ENCODE data around the gene MGRN1. TPM values are rescaled to one million over a fixed set of nuclear protein-coding genes. Genes with fewer than 3 reads are reported as not detected.

The MGRN1 gene
- total and polyA plus RNA-seq, 8 donors, result 13.2 to 469 (median 56.1) TPM

GRCh38 chr16:4688674-4689045, 64.0 kb downstream of the MGRN1 start:
- peak in 1 of 2 donors; percentile 14 for DNase-seq
- Histone ChIP-seq H3K9me3 (no peaks in the 10 kb centered on the region), H3K4me1 (peaks cover 11 to 27% (median 16%) of the 10 kb centered on the region in 4 donors), H3K4me3 (no peak overlapping the region), H3K27me3 (no peaks in the 10 kb centered on the region), H3K36me3 (peaks cover 47 to 77% (median 71%) of the 10 kb centered on the region in 4 donors), H3K27ac (no peak overlapping the region)
- TF ChIP-seq POLR2AphosphoS5 (IDR thresholded peaks at IDR 0.05) (no peak), EP300 (IDR thresholded peaks at IDR 0.05) (no peak), POLR2A (IDR thresholded peaks at IDR 0.05) (no peak), CTCF (IDR thresholded peaks at IDR 0.05) (no peak)
- intact Hi-C loops (cut with DNase I; ENCODE audit: low total_unique reads), result no loop called here
- WGBS, 5 donors, result 91 to 95% (median 92%) methylated on average over 12 to 22 of the region's 22 CpGs

DNA sequence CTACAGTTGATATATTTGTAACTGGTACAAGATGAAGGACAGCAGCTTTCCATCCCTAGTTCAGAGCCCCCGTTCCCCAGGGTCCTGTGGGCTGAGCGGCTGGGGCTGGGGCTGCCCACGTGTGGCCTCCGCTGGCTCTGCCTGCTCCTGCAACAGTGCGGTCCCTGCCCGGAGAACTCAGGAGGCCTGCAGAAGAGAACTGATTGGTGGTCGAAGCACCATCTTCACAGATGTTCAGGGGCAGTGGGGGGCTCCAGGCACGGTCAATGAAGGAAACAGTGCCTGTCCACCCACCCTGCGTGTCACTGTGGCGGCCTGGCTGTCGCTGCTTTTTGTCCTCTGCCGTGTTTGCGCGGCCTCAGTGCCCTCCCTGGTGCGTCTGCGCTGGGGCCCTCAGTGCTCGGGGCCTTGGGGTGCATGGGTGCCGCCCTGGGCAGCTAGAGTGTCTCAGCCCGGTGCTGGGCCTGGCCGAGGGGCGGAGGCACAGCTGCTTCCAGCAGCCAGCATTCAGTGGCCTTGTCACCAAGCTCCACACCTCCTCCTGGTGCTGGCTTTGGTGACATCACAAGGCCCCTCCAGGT, 64.6 kb downstream of the MGRN1 start:
- Histone ChIP-seq H3K9me3 (no peaks in the 10 kb centered on the region), H3K4me1 (peaks cover 11 to 27% (median 20%) of the 10 kb centered on the region in 4 donors), H3K27me3 (no peaks in the 10 kb centered on the region), H3K4me3 (no peak overlapping the region), H3K36me3 (peaks cover 42 to 72% (median 66%) of the 10 kb centered on the region in 4 donors), H3K27ac (no peak overlapping the region)
- WGBS, 5 donors, result 84 to 91% (median 87%) methylated on average over 12 to 21 of the region's 21 CpGs
- TF ChIP-seq EP300 (IDR thresholded peaks at IDR 0.05) (no peak), CTCF (IDR thresholded peaks at IDR 0.05) (no peak), POLR2AphosphoS5 (IDR thresholded peaks at IDR 0.05) (no peak), POLR2A (IDR thresholded peaks at IDR 0.05) (no peak)
- intact Hi-C loops (cut with DNase I; ENCODE audit: low total_unique reads), result no loop called here
- DNase-seq, result no peak

- peak in 1 of 2 donors; percentile 13 for DNase-seq
These were observed 65.5 kb downstream of the MGRN1 start for GRCh38 chr16:4689864-4690704.

More at GRCh38 chr16:4689864-4690704, 65.5 kb downstream of the MGRN1 start:
- intact Hi-C loops (cut with DNase I; ENCODE audit: low total_unique reads), result no loop called here
- TF ChIP-seq POLR2A (IDR thresholded peaks at IDR 0.05) (no peak), CTCF (IDR thresholded peaks at IDR 0.05) (no peak), POLR2AphosphoS5 (IDR thresholded peaks at IDR 0.05) (no peak), EP300 (IDR thresholded peaks at IDR 0.05) (no peak)
- Histone ChIP-seq H3K9me3 (no peaks in the 10 kb centered on the region), H3K27me3 (no peaks in the 10 kb centered on the region), H3K4me3 (no peak overlapping the region), H3K27ac (no peak overlapping the region), H3K4me1 (peaks cover 20 to 36% (median 29%) of the 10 kb centered on the region in 4 donors), H3K36me3 (peaks cover 33 to 67% (median 60%) of the 10 kb centered on the region in 4 donors)
- WGBS, 5 donors, result 78 to 82% (median 79%) methylated on average over 28 to 31 of the region's 31 CpGs
